Mucosa of stomach (tissue), 1 donor: Measurements from ENCODE around the gene CRYBG2.

ENCODE experiments used
- H3K27me3 ChIP-seq: one replicate; pipeline ENCODE4 v1.7.0; 2013; ENCODE audit warnings: mild to moderate bottlenecking, low read length; ENCODE audit not compliant: control insufficient read depth, insufficient read depth
- H3K36me3 ChIP-seq: one replicate; pipeline ENCODE4 v1.7.0; 2013; ENCODE audit warnings: low read length; ENCODE audit not compliant: control insufficient read depth, insufficient read depth
- H3K4me1 ChIP-seq: one replicate; pipeline ENCODE4 v1.7.0; 2013; ENCODE audit warnings: mild to moderate bottlenecking, low read length; ENCODE audit not compliant: control insufficient read depth, insufficient read depth
- H3K4me3 ChIP-seq: one replicate; pipeline ENCODE4 v1.7.0; 2013; ENCODE audit warnings: low read length
- H3K9ac ChIP-seq: one replicate; pipeline ENCODE4 v1.7.0; 2013; ENCODE audit warnings: mild to moderate bottlenecking, low read length, moderate library complexity
- H3K9me3 ChIP-seq: one replicate; pipeline ENCODE4 v1.7.0; 2013; ENCODE audit warnings: mild to moderate bottlenecking, low read length, moderate library complexity; ENCODE audit not compliant: control insufficient read depth
- donor health status: Pancreatic carcinoma.

The CRYBG2 gene

DNA sequence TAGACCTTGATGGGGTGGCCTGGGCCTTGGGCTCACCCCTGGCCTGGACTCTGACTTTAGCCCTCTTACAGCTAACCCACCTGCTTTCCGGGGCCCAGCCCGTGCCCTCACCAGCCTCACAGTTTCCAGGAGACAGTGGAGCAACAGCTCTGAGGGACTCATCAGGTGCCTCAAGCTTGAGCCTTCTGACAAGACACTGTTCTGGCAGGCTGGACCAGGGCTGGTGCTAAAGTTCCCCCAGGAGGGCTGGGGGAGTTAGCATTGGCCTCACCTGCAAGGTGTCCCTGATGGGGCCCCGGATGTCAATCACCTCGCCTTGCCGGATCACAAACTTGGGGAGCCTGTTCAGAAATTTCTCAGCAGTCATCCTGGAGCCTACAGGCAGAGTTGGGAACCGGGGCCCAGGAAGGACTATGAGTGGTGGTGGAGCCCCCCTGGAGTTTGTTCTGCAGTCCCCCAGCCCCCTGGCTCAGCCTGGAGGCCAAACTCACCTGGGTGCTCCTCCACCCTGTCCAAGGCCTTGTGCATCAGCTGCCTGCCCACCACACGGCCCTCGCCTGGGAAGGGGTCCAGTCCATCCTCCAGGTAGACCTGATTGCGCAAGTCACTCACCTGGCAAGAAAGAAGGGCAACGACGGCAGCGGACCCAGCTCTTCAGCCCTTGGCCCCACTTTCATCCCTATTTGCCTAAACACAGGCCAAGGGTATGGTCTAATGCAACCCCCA lies 69.9 kb downstream of the CRYBG2 start:
- Histone ChIP-seq H3K36me3 (no peaks in the 10 kb centered on the region), H3K4me1 (peaks cover 66% of the 10 kb centered on the region), H3K9ac (no peak overlapping the region), H3K27me3 (no peaks in the 10 kb centered on the region), H3K4me3 (no peak overlapping the region), H3K9me3 (no peaks in the 10 kb centered on the region)

DNA sequence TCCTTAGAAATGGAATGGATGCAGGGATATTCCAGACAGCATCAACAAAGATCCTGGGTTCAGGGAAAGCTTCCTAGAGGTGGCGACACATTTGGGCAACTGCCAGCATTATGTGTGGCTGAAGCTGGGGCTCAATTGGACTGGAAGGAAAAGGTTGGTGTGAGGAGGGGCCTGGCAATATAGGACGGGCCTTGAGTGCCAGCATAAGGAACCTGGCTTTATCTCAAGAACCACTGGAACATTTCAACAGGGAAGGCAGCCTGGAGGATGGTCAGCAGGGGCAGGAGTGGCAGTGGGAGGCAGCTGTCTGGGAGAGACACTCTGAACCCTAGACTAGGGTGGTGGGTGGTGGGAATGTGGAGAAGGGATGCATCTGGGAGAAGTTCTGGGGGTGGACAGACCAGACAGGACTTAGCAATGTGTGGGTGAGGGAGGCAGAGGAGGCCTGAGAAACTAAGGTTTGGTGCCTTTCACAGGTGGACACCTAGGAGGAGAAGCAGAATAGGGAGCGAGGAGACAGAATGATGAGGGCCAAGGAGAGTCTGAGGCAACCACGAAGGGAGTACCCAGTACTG lies 70.6 kb downstream of the CRYBG2 start:
- no peak overlapping the region for H3K4me3 ChIP-seq
- H3K9ac ChIP-seq: no peak overlapping the region
- H3K4me1 ChIP-seq: peaks cover 69% of the 10 kb centered on the region
- H3K36me3 ChIP-seq: no peaks in the 10 kb centered on the region
- no peaks in the 10 kb centered on the region for H3K27me3 ChIP-seq
- no peaks in the 10 kb centered on the region for H3K9me3 ChIP-seq

DNA sequence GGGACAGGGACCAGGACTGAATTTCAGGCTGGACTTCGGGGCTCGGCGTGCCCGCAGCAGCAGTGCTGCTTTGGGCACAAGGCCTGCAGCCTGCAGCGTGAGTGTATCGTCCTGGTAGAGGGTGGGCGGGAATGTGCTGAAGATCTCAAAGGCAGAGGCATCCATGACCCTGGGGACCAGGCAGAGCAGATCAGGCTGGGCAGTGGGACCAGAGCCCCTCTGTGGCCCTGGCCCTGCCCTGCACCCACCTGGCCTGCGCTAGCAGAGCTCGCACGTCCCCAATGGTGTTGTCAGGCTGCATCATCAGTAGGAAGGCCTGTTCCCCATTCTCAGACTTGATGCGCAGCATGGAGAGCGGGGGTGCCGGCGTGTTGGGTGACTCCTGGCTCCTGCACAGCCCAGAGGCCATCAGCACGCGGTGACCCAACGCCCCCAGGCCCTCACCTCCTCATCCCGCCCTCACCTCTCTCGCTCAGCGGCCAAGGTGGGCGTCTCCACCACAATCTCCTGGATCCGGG lies 71.5 kb downstream of the CRYBG2 start:
- Histone ChIP-seq H3K9ac (no peak overlapping the region), H3K4me1 (peaks cover 72% of the 10 kb centered on the region), H3K9me3 (no peaks in the 10 kb centered on the region), H3K36me3 (no peaks in the 10 kb centered on the region), H3K27me3 (no peaks in the 10 kb centered on the region), H3K4me3 (no peak overlapping the region)

DNA sequence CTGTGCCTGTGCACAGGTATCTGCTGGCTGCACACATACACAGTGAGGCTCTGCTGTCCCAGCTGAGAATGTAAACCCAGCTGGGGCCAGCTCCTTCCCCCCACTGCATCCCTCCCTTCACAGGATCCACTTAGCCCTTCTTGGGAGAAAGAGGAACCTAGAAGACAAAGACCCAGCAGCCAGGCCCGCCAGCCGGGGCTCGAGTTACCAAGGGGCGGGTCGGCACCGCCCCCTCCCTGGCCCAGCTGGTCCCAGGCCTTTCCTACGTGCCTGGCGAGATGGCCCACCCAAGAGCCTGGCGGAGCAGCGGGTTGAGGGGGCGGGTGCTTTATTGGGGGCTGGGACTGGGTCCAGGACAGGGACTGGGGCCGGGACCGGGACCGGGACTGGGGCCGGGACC lies 72.0 kb downstream of the CRYBG2 start:
- H3K4me1 ChIP-seq: peaks cover 77% of the 10 kb centered on the region

DNA sequence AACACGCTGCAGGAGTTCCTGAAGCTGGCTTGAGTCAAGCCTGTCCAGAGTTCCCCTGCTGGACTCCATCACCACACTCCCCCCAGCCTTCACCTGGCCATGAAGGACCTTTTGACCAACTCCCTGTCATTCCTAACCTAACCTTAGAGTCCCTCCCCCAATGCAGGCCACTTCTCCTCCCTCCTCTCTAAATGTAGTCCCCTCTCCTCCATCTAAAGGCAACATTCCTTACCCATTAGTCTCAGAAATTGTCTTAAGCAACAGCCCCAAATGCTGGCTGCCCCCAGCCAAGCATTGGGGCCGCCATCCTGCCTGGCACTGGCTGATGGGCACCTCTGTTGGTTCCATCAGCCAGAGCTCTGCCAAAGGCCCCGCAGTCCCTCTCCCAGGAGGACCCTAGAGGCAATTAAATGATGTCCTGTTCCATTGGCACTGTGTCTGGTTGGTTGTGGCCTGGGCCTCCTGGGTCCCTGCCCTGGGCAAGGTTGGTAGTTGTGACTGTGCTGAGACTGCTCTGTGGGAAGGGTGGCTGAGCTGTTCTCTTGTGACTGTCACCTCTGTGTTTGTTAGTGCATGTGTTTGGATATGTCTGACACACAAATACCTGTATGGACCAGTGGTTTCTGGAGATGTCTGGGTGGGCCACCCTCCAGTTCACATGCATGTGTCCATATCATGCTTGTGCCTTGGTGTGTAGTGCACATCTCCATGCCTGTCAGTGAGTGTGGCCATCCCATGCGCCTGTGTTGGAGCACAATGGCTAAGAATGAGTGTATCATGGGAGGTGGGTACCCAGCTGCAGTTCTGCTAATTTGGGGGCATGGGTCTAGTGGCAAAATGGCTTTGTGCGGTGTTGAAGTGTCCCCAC lies 72.6 kb downstream of the CRYBG2 start:
- H3K36me3 ChIP-seq: no peaks in the 10 kb centered on the region
- no peak overlapping the region for H3K4me3 ChIP-seq
- H3K9ac ChIP-seq: peak overlapping the region; percentile 86
- no peaks in the 10 kb centered on the region for H3K9me3 ChIP-seq
- no peaks in the 10 kb centered on the region for H3K27me3 ChIP-seq
- peaks cover 84% of the 10 kb centered on the region for H3K4me1 ChIP-seq

More for the DNA sequence above, 72.0 kb downstream of the CRYBG2 start:
- H3K9me3 ChIP-seq: no peaks in the 10 kb centered on the region
- H3K27me3 ChIP-seq: no peaks in the 10 kb centered on the region
- H3K9ac ChIP-seq: no peak overlapping the region
- no peaks in the 10 kb centered on the region for H3K36me3 ChIP-seq
- no peak overlapping the region for H3K4me3 ChIP-seq

DNA sequence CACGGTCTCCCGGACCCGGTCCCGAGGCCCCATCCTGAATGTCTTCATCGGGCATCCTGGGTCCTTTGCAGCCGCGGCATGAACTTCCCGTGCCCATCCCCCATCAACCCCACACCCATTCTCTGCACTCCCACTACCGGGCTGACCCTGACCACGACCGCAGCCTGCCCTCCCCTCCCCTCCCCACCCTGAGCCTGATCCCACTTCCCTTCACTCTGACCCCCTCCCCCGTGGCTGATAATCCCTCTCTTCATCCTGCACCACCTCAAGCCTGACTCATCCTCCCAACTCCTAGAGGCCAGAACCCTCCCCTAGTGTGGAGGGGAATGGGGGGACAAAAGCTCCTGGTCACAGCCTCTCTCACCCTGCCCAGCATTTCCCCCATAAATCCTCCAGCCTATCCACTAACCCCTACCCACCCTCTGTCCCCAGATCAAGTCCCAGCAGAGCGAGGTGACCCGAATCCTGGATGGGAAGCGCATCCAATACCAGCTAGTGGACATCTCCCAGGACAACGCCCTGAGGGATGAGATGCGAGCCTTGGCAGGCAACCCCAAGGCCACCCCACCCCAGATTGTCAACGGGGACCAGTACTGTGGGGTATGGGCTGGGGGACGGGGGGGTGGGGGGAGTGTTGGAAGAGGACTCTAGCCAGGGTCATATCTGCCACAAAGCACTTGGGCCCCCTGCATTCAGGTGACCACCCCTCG lies 73.4 kb downstream of the CRYBG2 start:
- Histone ChIP-seq H3K27me3 (no peaks in the 10 kb centered on the region), H3K9me3 (no peaks in the 10 kb centered on the region), H3K4me3 (peak overlapping the region; percentile 75), H3K36me3 (no peaks in the 10 kb centered on the region), H3K9ac (peak overlapping the region; percentile 86), H3K4me1 (peaks cover 87% of the 10 kb centered on the region)

DNA sequence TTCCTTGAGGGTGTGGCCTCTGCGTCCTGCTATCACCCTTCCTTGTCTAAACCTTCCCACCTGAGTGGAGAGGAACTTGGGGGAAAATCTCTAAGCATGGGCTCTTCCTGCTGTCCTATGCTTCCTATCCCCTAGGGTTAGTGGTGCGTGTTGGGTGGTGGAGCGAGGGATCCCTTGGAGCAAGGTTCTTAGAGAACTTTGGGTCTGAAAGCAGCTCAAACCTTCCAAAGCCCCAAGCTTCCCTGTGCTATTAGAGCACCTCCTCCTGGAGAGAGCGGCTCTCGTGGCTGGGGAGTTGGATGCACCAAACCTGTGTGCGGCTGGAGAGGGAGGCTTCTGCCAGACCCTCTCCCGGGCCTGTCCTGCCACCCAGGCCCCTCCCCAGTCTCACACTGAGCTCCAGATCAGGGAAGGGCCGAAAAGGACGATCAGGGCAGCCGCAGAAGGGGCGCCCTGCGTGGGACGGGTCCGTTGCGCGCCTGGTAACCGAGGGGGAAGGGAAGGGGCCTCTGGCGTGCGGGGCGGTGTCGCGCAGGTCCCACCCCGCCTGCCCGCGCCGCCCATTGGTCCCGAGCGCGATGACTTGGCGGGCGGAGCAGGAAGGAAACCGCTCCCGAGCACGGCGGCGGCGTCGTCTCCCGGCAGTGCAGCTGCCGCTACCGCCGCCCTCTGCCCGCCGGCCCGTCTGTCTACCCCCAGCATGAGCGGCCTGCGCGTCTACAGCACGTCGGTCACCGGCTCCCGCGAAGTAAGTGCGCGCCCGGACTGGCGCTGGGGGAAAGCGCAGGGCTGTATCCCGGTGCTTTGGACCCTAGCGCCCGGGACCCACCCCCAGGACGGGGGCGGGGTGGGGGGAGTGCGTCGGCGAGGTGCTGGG lies 74.2 kb downstream of the CRYBG2 start, which contains the start of gene SH3BGRL3:
TSS of gene SH3BGRL3 (plus strand) at position 631 of the 877 bp plus-strand sequence. CDS start at position 701, 70 bp downstream.
- H3K36me3 ChIP-seq: no peaks in the 10 kb centered on the region
- no peaks in the 10 kb centered on the region for H3K27me3 ChIP-seq
- H3K4me1 ChIP-seq: peaks cover 82% of the 10 kb centered on the region
- H3K4me3 ChIP-seq: peak within 1 kb of the TSS; percentile 75
- peak within 1 kb of the TSS; percentile 86 for H3K9ac ChIP-seq
- H3K9me3 ChIP-seq: no peaks in the 10 kb centered on the region

DNA sequence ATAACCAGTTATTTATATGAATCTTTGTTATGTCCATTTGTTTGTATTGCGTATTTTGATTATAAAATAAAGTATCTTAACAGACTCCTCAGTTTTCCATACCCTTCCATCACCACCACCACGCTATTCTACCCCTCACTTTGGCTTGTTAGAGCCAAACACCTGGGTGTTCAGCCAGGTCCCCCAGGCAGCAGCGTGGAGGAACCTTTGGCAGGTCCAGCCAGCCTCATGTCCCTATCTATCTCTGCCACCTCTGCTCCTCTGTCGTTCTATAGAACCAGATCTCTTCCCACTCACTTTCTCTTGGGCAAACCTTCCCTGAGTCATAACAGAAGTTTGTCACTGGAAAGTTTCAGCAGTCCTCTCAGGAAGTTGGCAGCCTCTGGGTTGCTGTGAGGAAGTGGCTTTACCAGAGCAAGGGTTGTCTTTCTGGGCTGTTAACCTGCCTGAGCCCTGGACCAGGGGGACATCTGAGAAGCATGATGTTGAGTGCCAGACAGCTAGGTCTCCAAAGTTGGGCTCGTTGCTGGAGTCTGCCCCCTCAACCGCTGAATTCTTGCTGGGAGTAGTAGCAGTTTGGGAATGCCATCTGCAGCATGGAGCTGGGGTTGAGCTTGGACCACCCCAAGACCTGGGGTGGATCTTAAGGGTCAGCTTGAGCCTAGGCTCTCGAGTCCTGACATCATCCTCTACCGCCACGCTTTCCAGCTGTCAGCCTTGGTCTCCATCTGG lies 75.0 kb downstream of the CRYBG2 start:
- no peaks in the 10 kb centered on the region for H3K36me3 ChIP-seq
- peaks cover 74% of the 10 kb centered on the region for H3K4me1 ChIP-seq
- H3K4me3 ChIP-seq: peak overlapping the region; percentile 75
- H3K27me3 ChIP-seq: no peaks in the 10 kb centered on the region
- peak overlapping the region; percentile 86 for H3K9ac ChIP-seq
- no peaks in the 10 kb centered on the region for H3K9me3 ChIP-seq

DNA sequence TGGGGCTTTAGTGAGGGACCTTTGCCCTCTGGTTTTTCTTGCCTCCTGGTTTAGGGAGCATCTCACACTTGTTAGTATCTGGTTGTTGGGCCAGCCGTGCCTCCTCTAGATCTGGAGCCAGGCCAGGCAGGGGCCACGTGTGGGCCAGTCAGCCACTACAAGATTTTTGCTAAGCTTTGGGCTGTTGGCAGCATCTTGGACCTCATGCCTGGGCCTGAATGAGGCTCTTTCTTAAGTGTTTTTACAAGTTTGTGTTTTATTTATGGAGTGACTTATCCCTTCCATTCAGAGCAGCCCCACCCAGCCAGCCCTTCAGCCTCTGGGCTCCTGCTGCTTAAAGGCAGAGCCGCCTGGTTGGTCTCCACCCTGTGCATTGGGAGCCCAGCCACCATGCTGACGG lies 75.6 kb downstream of the CRYBG2 start:
- H3K27me3 ChIP-seq: no peaks in the 10 kb centered on the region
- H3K9me3 ChIP-seq: no peaks in the 10 kb centered on the region
- peak overlapping the region; percentile 86 for H3K9ac ChIP-seq
- H3K4me3 ChIP-seq: no peak overlapping the region
- no peaks in the 10 kb centered on the region for H3K36me3 ChIP-seq
- H3K4me1 ChIP-seq: peaks cover 69% of the 10 kb centered on the region

DNA sequence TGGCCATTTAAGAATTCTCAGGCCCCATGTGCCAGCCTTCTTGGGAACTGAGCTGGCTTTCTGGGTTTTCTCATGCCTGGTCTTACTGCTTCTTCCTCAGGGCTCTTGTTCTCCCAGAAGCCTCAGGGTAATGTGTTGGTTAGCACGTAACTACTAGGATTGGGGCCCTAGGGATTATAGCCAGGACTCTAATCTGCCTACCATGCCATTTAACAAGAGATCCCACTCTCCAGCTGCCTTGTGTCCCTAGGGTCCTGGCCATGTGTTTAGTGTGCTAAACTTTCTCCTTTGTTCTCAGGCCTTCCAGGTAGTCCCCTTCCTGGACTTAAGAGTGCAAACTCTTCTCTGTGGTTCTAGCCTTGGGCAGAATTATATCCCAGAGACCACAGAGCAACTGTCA lies 76.2 kb downstream of the CRYBG2 start:
- no peak overlapping the region for H3K4me3 ChIP-seq
- no peaks in the 10 kb centered on the region for H3K9me3 ChIP-seq
- no peaks in the 10 kb centered on the region for H3K27me3 ChIP-seq
- peaks cover 63% of the 10 kb centered on the region for H3K4me1 ChIP-seq
- H3K36me3 ChIP-seq: no peaks in the 10 kb centered on the region
- peak overlapping the region; percentile 86 for H3K9ac ChIP-seq
